ENCODE results near the gene CCDC78.
"Not testable (repeated sequence)": the region's sequence is repeated elsewhere in the genome, so short reads cannot be mapped to it uniquely, and the experiment has no call there.

Gene CCDC78

DNA sequence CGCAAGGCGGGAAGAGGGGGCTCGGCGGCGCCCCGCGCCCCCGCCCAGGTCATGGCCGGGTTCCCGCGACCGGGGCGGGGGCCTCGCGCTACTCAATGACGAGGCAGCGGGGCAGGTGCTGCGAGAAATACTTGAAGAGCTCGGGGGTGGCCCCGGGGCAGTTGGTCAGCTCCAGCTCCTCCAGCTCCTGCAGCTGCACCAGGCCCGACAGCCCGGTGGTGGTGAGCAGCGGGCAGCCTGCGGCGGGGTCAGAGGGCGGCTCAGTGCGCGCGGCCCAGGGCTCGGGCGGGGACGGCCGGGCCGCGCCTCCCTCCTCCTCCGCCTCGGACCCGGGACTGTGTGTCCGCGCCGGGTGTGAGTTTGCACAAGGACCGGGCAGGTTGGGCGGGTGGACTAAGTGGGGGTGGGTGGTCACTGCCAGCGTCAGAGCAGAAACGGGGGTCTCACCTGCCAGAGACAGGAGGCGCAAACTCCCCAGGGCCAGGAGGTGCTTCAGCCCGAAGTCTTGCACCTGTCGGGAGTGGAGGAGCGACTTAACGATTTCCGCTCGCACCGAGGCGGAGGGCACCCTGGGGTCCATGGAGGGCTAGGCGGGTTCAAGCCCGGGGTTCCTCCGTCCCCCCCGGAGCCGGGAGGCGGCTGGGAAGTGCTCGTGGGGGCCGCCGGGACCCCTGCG is 31.9 kb downstream of the CCDC78 start:
- DNase-seq (ENCODE audit: low read depth in 2 of 2): no peak

DNA sequence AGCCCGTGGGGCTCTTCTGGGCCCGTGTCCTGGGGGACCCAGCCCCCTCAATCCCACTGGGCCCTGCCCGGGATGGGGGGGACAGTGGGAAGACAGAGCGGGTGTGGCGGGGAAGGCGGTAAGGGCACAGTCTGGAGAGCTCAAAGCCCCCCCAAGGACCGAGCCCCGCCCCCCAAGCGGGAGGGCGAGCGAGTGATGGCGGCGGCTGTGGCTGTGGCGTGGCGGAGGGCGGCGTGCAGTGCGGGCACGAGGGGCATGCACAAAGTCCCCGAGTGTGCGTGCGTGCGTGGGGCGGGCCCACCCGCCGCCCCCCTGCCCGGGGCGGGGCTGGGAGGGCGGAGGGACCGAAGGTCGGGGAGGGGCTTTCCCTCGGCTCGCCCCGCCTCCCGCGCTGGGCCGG is 32.5 kb downstream of the CCDC78 start:
- no peak for DNase-seq (ENCODE audit: low read depth in 2 of 2)

DNA sequence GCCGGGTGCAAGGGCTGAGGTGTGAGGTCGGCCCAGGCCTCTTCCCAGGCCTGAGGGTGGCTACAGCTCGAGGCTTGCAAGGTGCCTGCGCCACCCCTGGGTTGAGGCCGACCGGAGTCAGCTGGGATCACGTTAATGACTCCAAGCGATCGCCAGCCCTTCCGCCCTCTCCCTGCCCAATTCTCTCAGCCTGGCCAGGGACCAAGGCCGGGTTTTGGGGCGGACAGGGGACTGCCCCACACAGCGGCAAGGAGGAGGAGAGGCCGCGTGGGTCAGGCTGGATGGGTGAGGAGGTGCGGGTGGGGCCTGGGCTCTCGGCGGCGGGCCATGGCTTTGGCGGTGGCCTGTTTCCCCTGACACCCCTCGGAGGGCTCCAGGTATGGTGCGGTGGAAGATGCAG is 32.9 kb downstream of the CCDC78 start:
- no peak for DNase-seq (ENCODE audit: low read depth in 2 of 2)

DNA sequence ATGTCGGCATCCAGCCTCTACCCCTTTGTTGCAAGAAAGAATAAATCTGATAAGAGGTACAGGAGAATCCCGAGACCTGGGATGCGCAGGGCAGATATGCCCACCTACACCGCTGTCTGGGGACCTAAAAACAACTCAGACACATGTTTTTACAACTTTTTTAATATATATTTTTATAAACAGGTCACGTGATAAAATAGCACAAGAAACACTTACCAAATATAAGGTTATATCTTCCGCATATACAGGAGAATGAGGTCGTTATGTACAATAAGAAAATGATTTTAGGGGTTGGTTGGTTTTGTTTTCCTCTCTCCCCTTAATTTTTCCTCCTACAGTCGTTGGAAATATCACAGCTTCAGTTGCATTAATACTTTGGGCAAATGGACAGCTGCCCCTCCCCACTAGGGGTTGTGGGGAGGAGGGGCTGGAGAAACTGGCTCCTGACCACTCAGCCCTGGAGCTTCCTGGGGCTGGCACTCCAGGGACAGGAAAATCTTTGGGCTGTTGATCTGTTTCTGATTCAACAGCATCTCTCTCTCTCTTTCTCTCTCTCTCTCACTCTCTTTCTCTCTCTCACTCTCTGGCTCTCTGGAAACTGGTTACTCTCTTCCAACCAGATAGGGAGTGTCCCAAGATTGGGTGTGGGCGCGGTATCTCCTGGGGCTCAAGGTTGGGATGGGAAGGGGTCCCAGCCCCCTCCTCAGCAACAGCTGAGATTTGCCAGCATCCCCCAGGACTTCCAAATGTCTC is 33.7 kb downstream of the CCDC78 start:
- no peak for DNase-seq (ENCODE audit: low read depth in 2 of 2)

DNA sequence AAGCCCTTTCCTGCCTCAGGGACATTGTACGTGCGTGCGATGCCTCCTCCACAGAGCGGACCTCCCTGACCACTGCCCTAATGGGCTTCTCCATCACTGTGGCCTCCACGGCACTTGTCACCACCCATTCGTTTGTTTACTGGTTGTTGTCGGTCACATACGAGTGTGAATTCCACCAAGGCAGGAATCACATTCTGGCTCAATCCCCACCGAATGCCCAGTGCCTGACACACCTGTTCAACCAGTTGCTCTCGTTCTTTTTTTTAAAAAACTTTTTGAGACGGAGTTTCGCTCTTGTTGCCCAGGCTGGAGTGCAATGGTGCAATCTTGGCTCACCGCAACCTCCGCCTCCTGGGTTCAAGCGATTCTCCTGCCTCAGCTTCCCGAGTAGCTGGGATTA is 35.0 kb downstream of the CCDC78 start:
- not testable (repeated sequence) for DNase-seq (ENCODE audit: low read depth in 2 of 2)

DNA sequence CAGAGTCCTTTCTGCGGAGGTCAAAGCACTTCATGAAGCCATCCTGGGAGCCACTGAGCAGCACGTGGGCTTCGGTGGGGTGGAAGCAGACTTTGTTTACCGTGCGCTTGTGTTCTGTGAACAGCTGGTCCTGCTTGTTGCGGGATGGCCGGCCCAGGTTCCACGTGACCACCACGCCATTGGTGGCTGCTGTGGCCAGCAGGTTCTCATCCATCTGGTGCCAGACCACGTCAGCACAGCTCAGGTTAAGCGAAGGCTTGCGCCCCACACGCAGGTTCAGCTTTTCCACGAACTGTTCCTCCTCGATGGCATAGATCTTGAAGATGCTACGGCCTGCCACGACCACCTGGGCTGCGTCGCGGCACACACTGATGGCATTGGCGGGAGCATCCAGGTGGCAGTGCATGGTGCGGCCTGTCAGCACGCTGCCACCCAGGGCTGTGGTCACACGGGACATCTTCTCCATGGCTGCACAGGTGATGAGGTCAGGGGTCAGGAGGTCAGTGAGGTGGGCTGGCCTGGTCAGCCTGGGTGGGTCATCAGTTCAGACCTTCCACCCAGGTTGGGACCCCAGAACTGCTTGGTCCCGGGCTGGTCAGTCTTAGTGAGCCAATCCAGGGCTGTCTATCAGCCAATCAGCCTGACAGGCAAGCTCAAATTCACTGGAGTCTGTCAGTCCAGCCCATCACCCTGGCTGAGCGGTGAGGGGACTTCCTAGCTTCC is 36.9 kb downstream of the CCDC78 start:
- no peak for DNase-seq (ENCODE audit: low read depth in 2 of 2)

DNA sequence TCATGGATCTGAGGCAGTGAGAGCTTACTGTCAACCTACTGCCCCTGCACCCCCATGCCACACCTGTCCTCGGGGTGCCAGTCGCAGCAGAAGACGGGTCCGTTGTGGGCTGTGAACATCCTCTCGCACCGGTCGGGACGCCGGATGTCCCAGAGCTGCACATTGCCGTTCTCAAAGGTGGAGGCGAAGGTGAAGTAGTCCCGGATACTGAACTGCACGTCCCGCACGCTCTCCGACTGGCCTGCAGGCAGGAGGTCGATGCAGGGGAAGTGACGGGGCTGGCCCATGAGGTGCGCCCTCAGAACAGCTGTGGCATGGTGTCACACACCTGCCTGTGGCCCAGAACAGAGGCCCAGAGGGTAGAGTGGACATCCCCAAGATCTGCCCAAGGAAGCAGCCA is 38.7 kb downstream of the CCDC78 start:
- DNase-seq (ENCODE audit: low read depth in 2 of 2): no peak

DNA sequence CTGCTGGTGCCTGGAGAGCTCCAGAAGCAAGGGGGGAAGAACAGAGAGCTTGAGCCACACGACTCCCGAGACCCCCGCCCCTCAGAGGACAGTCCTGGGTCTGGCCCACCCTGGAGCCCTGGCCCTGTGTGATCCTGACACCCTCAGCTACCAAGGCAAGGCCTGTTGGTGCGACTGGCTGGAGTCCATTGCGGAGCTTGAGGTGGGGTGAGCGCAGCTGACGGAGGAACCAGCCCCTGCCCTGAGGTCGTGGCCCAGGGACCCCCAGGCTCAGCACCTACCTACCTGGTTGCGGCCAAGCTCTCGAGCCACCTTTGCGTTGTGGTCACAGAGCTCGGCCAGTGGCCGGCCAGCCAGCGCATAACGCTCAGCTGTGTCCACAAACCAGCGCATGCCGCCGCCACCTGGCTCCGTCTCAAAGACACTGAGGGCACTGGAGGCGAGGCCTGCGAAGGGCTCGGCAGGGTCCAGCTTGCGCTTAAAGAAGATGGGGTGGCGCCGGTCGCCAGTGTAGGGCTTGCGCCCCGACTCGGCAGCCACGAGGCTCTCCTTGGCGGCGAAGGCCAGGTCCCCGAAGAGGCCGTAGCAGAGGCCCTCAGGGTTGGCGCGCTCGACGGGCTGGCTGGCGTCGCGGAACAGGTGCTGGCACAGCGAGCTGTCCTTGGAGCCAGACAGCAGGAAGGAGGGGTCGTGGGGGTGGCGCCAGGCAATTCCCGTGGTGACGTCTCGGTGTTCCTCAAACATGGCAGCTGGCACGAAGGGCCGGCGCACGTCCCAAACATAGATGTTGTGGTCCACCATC is 39.6 kb downstream of the CCDC78 start:
- no peak for DNase-seq (ENCODE audit: low read depth in 2 of 2)

DNA sequence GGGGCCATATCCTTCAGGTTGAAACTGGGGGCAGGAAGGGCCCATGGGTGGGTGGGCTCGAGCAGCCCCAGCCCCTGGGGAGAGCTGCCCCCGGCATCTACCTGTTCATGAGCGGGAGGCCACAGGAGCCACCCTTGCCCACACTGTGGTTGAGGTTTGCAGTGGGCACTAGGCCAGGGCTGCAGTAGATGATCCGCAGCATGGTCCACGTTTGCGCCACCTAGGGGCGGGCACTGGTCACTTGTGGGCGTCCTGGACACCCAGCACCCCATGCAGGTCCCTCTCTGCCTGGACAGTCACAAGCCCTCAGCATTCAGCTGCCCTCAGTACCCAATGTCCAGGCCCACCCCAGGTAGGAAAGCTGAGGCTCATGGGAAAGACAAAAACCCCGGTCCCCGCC is 40.3 kb downstream of the CCDC78 start:
- DNase-seq (ENCODE audit: low read depth in 2 of 2): no peak

DNA sequence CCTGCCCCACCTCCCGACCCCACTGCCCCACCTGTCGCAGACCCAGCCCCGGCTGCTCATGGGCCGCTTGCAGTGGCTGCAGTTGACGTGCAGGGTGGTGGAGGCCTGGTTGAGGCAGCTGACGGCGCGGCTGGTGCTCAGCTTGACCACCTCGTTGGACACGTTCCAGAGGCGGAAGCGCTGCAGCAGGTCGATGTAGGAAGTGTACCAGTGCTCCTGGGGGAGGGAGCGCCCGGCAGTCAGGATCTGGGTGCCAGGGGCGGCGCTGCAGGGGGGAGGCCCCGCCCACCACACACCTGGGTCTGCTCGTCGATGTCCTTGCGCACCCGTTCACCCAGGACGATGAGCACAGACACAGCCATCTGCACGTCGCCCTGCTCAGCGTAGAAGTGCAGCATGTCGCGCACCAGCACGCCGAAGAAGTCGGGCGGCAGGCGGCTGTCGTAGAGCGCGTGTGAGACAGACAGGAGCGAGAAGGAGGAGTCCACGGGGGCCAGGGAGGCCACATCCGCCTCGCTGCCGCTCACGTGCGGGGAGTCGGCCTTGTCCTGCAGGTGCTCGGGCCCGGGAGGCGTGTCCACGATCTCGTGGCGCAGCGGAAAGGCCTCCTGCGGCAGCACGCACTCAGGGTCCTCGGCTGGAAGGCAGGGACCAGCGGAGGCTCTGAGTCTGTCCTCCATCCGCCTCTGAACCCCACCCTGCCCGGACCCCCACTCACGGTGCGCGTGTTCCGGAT is 41.1 kb downstream of the CCDC78 start:
- no peak for DNase-seq (ENCODE audit: low read depth in 2 of 2)

DNA sequence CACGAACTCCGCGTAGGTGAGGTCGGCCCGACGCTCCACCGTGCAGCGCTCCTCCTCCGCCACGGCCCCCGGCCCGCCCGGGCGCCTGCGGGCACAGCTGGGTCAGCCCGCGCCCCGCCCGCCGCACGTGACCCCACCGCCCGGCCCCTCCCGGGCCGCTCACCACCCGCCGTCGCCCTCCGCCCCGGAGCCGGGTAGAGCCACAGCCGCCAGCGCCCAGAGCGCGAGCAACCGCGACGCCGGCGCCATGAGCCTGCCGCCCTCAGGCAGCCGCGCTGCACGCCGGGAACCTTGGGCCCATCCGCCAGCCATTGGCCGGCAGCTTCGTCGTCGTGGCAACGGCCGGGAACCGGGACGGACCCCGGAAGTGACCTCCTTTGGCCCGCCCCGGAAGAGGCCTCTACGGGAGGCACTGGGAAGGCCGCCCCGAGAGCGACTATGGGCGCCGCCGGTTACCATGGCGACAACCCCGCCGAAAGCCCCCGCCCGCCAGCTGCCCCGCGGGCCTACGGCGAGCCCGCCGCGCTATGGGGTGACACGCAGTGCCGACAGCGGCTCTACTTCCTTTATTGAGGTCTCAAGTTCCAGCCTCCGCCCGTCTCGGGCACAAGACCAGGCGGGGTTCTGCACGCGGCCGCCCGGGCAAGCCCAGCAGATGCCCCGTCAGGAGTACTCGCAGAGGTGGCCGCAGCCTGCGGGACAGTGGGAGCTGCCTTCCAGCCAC is 42.0 kb downstream of the CCDC78 start, which contains the start of gene JMJD8:
Gene JMJD8 (minus strand): TSS at position 264 of the 724 bp plus-strand sequence. CDS start 15 bp downstream, at position 249.
- DNase-seq (ENCODE audit: low read depth in 2 of 2): peak; percentile 92 to 96

DNA sequence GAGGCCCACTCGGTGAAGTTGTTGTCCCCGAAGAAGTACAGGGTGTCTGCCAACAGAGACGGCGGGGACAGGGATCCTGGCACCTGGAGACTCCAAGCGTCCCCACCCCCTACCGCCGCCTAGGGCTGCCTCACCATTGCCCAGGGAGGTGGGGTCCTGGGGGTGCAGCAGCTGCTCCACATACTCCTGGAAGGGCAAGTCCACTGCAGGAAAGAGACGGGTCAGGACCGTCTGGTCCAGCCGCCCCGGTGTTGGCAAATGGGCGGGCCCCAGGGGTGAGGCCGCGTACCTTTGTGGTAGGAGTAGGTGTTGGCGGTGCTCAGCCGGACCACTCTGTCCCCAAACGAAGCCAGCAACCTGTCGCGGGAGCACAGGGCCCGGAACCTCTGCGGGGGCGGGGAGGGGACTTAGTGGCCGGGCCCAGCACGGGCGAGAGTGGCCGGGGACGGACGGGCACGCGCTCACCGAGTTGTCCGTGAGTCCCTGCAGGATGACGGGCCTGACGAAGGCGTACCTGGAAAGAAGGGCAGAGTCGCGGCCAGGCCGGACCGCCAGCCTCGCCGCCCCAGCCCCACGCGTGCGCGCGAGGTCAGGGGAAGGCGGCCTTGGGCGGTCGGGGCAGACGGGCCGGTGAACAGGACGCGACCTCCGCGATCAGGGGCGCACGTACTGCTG is 42.7 kb downstream of the CCDC78 start:
- DNase-seq (ENCODE audit: low read depth in 2 of 2): no peak

DNA sequence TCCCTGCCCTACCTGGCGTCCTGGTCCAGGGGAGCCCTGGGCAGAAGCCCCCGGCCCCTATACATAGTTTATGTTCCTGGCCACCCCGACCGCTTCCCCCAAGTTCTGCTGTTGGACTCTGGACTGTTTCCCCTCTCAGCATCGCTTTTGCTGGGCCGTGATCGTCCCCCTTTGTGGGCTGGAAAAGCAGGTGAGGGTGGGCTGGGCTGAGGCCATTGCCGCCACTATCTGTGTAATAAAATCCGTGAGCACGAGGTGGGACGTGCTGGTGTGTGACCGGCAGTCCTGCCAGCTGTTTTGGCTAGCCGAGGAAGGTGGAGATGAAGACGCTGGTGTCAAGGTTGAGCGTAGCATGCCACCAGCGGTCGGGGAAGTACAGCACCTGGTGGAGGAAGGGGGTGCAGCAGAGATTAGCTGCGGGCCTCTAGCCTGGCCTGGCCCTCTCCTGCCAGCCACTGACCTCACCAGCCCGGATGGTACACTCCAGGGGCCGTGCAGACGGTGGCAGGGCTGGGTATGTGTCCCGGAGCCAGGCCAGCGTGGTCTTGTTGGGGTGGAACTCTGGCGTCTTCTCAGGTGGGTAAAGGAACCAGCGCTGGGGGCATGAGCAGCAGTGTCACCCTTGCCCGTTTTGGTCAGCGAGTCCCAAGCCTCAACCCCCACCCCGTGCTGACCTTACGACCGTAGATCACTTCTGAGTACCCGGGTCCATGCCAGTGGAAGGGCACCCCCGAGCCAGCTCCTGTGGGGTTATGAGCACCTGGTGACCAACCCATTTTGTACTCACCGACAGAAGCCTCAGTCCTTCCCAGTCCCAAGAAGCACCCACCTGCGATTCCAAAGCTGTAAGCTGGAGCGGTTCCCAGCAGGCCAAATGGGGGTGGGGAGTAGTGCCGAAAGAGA is 43.5 kb downstream of the CCDC78 start:
- no peak for DNase-seq (ENCODE audit: low read depth in 2 of 2)

DNA sequence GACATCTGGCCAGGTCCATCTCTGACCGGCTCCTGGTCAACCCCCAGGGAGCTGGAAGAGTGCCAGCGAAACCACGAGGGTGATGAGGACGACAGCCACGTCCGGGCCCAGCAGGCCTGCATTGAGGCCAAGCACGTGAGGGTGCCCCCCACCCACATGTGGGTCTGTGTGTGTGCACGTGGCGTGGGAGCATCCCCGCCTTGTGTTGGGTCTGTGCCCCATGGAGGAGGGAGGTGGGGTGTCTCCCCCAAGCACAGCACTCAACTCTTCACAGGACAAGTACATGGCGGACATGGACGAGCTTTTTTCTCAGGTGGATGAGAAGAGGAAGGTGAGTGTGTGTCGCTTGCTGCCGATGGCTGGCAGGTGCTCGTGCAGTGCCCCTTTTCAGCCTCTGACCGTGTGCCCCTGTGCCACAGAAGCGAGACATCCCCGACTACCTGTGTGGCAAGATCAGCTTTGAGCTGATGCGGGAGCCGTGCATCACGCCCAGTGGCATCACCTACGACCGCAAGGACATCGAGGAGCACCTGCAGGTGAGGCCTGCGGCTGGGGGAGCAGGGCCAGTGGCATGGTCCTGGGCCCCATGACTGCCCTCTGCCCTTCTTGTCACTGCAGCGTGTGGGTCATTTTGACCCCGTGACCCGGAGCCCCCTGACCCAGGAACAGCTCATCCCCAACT is 44.4 kb downstream of the CCDC78 start:
- no peak for DNase-seq (ENCODE audit: low read depth in 2 of 2)

DNA sequence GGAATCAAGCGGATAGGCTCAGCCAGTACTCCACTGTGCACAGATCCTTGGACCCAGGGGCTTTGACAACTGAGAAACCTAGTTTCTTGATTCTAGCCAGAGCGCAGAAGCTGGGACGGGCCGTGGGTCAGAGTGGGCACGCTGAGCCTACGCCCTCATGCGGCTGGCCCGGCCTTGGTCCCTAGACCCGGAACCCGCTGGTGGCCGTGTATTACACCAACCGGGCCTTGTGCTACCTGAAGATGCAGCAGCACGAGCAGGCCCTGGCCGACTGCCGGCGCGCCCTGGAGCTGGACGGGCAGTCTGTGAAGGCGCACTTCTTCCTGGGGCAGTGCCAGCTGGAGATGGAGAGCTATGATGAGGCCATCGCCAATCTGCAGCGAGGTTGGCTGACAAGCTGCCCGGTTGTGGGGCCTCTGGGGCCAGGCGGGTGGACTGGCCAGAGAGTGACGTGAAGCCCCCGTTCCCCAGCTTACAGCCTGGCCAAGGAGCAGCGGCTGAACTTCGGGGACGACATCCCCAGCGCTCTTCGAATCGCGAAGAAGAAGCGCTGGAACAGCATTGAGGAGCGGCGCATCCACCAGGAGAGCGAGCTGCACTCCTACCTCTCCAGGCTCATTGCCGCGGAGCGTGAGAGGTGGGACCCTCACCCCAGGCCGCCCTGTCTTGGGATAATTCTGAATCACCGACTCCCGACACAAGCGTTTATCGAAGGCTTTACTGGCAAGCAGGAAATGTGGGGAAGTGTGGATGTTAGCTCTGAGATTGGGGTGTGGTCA is 45.1 kb downstream of the CCDC78 start:
- no peak for DNase-seq (ENCODE audit: low read depth in 2 of 2)

DNA sequence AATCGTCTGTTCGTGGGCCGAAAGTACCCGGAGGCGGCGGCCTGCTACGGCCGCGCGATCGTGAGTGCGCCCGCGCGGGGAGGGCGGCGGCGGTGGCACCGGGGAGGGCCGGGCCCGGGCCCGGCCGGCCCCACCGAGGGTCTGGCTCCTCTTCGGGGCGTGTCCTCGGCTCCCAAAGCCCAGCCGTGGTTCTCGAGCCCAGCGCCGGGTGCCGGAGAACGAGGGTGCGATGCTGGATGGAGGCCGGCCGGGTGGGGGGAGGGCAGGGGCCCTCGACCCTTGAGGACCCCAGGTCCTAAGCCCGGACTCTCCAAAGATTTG is 45.7 kb downstream of the CCDC78 start:
- DNase-seq (ENCODE audit: low read depth in 2 of 2): no peak

DNA sequence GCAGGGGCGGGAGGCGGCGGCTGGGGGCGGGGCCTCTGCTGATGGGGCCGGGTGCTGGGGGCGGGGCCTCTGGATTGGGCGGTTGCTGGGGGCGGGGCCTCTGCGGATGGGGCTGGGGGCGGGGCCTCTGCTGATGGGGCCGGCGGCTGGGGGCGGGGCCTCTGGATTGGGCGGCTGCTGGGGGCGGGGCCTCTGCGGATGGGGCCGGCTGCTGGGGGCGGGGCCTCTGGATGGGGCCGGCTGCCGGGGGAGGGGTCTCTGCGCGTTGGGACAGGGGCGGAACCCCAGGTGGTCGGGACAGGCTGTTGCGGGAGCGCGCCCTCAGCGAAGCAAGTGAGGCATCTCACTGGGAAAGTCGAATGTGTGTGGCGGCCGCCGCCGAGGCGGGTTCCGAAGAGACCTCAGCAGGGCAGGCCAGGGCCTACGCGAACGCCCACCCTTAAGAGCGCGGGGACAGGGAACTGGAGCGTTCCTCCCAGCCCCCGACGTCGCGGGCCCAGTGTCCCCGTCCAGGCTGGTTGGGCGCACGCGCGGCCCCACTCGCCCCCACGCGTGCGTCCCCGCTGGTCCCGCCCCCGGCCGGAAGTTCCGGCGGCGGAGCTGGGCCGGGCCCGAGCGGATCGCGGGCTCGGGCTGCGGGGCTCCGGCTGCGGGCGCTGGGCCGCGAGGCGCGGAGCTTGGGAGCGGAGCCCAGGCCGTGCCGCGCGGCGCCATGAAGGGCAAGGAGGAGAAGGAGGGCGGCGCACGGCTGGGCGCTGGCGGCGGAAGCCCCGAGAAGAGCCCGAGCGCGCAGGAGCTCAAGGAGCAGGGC is 46.2 kb downstream of the CCDC78 start, which contains the start of gene STUB1:
Gene STUB1 (plus strand): TSS at position 597 of the 811 bp plus-strand sequence. CDS start 116 bp downstream, at position 713.
- peak; percentile 84 to 87 for DNase-seq (ENCODE audit: low read depth in 2 of 2)

Data from stimulated activated CD4-positive, alpha-beta T cell treated with anti-CD3 and anti-CD28 coated beads, Interleukin-15, amount 100 ng/mL, for 48 hours (primary cell).